Measurements from ENCODE around the gene RANBP3. TPM values are rescaled to one million over a fixed set of nuclear protein-coding genes. Genes with fewer than 3 reads are reported as not detected.

The RANBP3 gene
- total RNA-seq, 1 donor from 2014 or later = 122 TPM

- no peak for TF ChIP-seq CTCF (conservative IDR thresholded peaks at IDR 0.05)
- DNase-seq (ENCODE audit: low read depth, low spot score) = no peak
- Mint-ChIP-seq H3K27ac (ENCODE audit: unreplicated experiment) (no peak overlapping the region), H3K4me3 (no peak overlapping the region), H3K27me3 (ENCODE audit: low read depth) (no peaks in the 10 kb centered on the region), H3K4me1 (no peaks in the 10 kb centered on the region), H3K9me3 (no peaks in the 10 kb centered on the region), H3K36me3 (ENCODE audit: low read depth) (peaks cover 3% of the 10 kb centered on the region)
Measured at GRCh38 chr19:5932146-5932545, 45.8 kb downstream of the RANBP3 start.

- H3K4me1 Mint-ChIP-seq = no peaks in the 10 kb centered on the region
- TF ChIP-seq CTCF (conservative IDR thresholded peaks at IDR 0.05) = no peak
- no peak overlapping the region for H3K27ac Mint-ChIP-seq (ENCODE audit: unreplicated experiment)
- DNase-seq (ENCODE audit: low read depth, low spot score) = no peak
- H3K36me3 Mint-ChIP-seq (ENCODE audit: low read depth) = peaks cover 3% of the 10 kb centered on the region
- no peaks in the 10 kb centered on the region for H3K27me3 Mint-ChIP-seq (ENCODE audit: low read depth)
- H3K4me3 Mint-ChIP-seq = no peak overlapping the region
- no peaks in the 10 kb centered on the region for H3K9me3 Mint-ChIP-seq
Measured at GRCh38 chr19:5931251-5931650, 46.7 kb downstream of the RANBP3 start.

- H3K27ac Mint-ChIP-seq (ENCODE audit: unreplicated experiment) = peak overlapping the region; percentile 71
- H3K9me3 Mint-ChIP-seq = no peaks in the 10 kb centered on the region
- no peak overlapping the region for H3K4me3 Mint-ChIP-seq
- DNase-seq (ENCODE audit: low read depth, low spot score) = no peak
- no peak for TF ChIP-seq CTCF (conservative IDR thresholded peaks at IDR 0.05)
- no peaks in the 10 kb centered on the region for H3K27me3 Mint-ChIP-seq (ENCODE audit: low read depth)
- peaks cover 3% of the 10 kb centered on the region for H3K36me3 Mint-ChIP-seq (ENCODE audit: low read depth)
- H3K4me1 Mint-ChIP-seq = no peaks in the 10 kb centered on the region
Measured at GRCh38 chr19:5929625-5930024, 48.3 kb downstream of the RANBP3 start.

- H3K9me3 Mint-ChIP-seq = no peaks in the 10 kb centered on the region
- H3K4me1 Mint-ChIP-seq = no peaks in the 10 kb centered on the region
- DNase-seq (ENCODE audit: low read depth, low spot score) = no peak
- H3K36me3 Mint-ChIP-seq (ENCODE audit: low read depth) = peaks cover 3% of the 10 kb centered on the region
- H3K4me3 Mint-ChIP-seq = no peak overlapping the region
- TF ChIP-seq CTCF (conservative IDR thresholded peaks at IDR 0.05) = no peak
- H3K27ac Mint-ChIP-seq (ENCODE audit: unreplicated experiment) = no peak overlapping the region
- H3K27me3 Mint-ChIP-seq (ENCODE audit: low read depth) = no peaks in the 10 kb centered on the region
Measured at GRCh38 chr19:5929179-5929578, 48.8 kb downstream of the RANBP3 start.

GRCh38 chr19:5927441-5927821, 50.5 kb downstream of the RANBP3 start:
- Mint-ChIP-seq H3K27me3 (ENCODE audit: low read depth) (no peaks in the 10 kb centered on the region), H3K4me3 (no peak overlapping the region), H3K36me3 (ENCODE audit: low read depth) (peaks cover 3% of the 10 kb centered on the region)

More at GRCh38 chr19:5927441-5927821, 50.5 kb downstream of the RANBP3 start:
- DNase-seq (ENCODE audit: low read depth, low spot score) = no peak
- no peaks in the 10 kb centered on the region for H3K9me3 Mint-ChIP-seq
- H3K27ac Mint-ChIP-seq (ENCODE audit: unreplicated experiment) = no peak overlapping the region
- H3K4me1 Mint-ChIP-seq = no peaks in the 10 kb centered on the region
- TF ChIP-seq CTCF (conservative IDR thresholded peaks at IDR 0.05) = no peak
